NCI-H82 treated with DMSO at 0.1 percent for 48 hours (cell line): Measurements from ENCODE around the gene RFXANK.
"Not testable (repeated sequence)": the region's sequence is repeated elsewhere in the genome, so short reads cannot be mapped to it uniquely, and the experiment has no call there.

ENCODE experiments used
- DNase-seq: peaks from one replicate; lab custom pipeline; 2025; ENCODE audit not compliant: unreplicated experiment; lab: John Stamatoyannopoulos, UW

The RFXANK gene

DNA sequence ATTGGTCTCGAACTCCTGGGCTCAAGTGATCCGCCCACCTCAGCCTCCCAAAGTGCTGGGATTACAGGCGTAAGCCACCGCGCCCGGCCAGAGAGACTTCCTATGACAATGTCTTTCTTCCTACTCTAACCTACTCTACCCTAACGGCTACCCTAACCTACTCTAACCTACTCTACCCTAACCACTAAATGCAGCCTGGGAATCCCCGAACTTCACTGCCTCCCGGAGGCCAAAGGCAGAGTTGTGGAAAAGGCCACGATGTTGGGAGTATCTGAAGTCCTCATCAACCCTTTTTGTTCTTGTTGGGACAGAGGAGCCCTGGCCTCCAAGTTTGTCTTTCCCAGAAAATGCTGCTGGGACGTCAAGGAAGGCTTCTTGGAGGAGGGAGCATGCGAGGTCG lies 12.1 kb downstream of the RFXANK start:
- DNase-seq = no peak

DNA sequence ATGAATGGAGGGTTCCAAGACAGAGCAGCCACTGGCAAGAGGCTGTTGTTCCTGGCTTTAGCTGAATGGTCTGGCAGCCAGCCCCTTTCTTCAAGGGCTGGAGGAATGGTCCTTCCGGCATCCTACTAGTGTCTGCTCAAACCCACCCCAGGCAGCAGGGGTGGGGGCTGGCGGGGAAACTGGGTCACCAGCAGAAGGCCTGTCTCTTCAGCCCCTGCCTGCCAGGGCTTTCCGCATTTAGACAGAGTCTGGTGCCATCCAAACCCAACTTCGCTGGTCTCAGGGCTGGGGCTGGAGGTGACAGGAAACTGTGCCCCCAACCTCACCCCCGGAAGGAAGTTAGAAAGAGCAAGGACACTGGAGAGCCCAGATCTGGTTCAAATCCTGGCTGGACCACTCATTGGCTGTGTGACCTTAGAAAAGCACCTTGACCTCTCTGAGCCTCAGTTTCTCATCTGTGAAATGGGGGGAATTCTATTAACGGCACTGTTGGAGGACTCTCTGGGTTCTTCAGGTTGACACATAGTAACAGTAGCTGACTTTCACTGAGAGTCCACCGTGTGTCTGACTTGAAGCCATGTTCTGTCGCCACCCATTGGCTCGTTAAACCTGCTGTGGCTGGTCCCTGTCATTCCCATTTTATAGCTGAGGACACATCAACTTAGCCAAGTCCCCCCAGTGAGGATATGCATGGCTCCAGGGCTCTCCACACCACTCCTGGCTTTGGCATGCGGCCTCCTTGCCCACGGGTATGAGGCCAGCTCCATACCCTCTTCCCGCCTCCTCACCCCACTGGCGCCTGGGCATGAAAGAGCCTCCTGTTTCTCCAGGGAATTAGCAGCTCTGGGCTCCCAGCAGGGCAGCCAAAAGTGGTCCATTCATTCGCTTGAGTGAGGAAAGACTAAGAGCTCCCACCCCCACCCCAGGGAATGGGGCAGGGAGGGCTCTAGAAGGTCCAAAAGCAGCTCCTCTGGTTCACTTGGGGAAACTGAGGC lies 13.7 kb downstream of the RFXANK start:
- DNase-seq = no peak

DNA sequence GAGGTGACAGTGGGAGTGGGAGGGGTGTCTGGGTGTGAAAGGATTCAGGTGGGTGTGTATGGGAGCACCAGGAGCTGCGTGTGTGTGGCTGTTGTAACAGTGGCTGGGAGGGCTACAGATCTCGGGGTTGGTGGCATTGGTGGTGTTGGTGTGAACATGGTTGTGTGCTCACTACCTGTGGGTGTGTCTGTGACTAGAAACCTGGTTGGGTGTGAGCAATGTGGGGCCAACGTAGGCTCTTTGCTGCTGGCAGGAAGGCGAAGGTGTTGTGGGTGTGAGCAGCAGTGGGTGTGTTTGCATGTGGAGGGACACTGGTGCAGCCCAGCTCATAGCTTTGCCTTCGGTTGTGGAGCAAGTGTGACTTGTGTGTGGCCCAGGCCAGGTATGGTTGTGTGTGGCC lies 14.9 kb downstream of the RFXANK start:
- DNase-seq = no peak

DNA sequence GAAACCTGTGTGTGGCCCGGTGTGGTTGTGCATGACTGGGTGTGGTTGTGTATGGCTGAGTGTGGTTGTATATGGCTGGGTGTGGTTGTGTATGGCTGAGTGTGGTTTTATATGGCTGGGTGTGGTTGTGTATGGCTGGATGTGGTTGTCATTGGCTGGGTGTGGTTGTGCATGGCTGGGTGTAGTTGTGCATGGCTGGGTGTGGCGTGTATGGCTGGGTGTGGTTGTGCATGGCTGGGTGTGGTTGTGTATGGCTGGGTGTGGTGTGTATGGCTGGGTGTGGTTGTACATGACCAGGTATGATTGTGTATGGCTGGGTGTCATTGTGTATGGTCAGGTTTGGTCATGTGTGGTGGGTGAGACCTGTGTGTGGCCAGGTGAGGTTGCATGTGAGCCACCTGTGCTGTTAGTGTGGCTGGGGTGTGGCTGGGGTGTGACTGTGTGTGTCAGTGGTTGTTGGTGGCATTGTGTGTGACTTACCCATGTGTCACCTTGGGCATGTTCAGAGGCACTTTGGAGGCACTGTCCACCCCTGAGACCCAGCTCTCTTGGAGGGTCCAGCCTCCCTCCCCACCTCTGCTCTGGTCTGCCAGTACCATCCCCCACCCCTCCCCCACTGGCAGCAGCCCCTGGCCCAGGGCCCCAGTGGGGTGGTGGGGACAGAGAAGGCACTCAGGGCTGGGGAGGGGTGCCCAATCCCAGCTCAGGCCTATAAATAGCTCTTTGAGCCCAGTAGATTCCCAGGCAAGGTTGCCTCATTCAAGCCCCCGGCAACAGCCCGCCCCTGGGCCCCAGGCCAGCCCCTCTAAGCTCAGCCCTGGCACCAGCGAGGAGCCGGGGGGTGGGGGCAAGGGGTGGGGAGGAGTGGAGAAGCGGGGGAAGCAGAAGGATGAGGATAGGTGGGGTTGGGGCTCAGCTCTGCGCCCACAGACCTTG lies 15.8 kb downstream of the RFXANK start:
- DNase-seq = no peak

DNA sequence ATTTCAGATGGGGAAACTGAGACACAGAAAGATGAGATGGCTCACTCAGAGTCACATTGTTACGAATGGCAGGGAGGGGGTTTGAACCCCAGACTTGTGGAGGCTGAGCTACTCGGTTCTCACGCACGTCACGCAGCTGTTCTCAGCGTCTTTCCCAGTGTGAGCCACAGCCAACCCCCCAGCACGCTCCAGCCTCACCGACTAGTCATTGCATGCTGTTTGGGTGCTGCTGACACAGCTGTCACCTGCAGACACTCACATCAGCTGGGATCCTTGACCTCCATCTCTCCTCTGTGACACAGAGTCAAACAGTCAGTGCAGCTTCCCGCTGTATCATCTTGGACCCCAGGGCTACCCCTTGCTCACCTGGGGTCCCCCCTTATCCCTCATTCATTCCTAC lies 17.3 kb downstream of the RFXANK start:
- no peak for DNase-seq

DNA sequence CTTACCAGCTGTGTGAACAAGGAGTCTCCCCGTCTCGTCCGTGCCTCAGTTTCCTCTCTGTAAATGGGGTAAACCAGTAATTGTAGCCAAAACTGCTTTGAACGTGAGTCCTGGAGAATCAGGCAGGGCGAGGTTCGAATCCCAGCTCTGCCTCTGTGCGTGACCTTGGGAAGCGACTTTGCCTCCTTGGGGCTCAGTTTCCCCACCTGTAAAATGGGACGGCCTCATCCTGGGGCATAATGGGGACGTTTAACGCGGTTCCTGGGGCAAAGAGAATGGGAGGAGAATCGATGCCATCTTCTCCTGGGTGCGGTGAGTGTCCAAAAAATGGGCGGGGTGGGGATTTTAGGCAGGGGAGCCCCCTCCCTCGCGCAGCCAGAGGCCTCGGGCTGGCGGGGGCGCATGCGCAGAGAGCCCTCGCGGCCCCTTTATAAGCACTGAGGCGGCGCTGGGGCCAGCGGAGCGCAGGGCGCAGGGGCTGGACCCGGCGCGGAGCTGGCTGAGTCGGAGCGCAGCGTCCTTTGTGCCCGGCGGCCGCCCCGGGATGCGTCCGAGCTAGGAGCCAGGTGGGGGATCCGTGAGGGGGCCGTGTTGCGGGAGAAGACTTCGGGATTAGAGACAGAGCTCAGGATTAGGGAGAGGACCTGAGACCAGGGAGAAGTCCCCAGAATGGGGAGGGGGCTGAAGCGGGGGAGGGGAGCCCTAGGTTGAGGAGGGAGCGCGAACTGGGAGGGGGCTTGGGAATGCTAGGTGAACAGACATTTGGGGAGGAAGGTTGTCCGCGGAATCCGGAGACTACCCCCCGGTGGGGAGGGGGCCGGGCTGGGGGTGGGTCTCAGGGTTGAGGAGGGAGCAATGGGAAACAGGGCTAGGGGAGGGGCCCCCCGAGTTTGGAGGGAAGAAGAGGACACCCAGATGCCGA lies 19.7 kb downstream of the RFXANK start, which contains the start of gene NCAN:
TSS of gene NCAN (plus strand) at position 460 of the 922 bp plus-strand sequence. CDS start 4,996 bp downstream, outside the sequence.
- DNase-seq = no peak

DNA sequence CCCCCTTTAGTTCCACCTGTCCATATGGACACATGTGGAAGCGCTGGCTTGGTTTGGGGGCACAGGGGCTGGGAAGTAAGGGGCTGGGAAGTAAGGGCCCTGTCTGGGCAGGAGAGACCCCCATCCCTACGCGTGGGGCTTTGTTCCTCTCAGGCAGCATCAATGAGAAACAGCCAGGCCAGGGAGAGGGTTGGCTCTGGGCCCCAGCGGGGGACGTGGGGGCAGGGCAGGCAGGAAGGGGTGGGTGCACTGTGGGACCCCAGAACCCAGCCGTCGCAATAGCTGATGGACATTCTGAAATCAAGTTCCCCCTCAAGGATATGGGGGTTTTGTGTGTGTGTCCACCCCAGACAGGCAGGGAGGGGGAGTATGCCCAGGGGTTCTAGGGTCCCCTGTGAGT lies 20.9 kb downstream of the RFXANK start:
- DNase-seq = no peak

DNA sequence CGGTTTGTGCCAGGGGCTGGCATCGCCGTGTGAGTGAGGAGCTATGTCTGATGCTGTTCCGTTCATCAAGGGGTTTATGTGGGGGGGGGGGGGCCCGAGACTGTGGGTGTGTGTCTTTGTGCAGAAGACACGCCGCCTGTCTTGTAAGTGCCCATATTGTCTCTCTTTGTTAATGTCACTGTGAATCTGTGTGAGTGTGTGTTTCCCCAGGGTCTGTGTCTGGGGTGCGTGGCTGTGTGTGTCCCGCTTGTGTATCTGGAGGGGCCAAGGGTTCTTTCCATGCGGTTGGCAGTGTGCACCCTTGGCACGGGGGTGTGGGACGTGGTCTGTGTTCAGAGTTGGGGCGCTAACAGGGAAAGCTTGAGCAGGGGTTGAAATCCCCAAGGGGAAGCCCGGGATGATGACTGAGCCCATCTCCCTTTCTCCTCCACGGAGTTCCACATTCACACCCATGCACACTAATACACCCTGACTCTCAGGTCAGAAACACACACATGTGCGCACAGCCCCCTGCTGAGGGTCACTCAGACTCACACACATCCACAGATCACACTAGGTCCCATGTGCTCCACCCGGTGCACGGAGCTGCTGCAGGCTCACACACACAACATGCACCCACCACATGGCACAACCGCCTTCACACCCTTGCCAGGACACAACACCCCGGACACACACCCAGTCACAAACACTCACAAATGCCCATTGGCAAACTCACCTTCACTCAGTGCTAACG lies 21.5 kb downstream of the RFXANK start:
- DNase-seq = no peak

DNA sequence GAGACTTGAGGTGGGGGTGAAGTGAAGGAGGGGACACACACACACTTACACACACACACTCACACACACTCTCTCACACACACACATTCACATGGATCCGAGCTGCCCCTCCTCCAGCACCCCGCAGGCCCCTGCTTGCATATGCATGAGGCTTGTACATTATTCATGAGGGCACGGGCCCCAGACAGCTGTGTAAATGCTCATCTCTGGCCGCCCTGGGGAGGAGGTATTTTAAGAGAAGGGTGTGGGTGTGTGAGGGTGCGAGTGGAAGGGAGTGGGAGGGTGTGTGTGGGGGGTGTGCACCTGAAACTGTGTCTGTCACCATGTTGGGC lies 22.1 kb downstream of the RFXANK start:
- DNase-seq = no peak

DNA sequence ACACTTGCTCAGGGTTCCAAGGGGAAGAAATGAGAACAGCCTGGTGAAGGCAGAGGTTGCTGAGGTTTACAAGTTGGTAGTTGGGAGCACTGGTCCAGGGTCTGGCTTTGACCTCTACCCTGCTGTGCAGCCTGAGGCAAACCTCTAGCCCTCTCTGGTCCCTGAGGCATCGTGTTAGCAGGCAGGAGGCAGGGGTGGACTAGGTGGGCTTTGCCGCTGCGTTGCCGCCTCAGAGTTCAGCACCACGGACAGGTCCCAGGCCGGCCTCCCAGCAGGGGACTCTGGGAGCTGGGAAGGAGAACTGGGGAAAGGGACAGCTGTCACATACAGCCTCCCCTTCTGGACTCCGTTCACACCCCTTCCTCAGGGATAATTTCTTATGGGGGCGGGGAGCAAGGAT lies 22.8 kb downstream of the RFXANK start:
- no peak for DNase-seq

DNA sequence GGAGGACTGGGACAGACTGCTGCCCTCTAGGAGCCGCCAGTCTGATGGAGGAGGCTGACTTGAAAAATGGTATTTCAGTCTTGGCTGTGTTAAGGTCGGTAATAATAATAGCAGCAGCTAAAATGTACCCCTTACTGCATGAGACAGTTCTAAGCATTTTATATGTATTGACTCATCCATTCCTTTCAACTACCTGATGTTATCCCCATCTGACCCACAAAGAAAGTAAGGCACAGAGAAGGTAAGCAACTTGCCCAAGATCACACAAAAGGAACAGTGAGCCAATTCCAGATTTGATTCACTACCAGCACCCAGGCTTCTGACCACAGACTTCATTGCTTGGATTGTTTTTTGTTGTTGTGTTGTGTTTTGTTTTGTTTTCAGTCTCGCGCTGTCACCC lies 23.7 kb downstream of the RFXANK start:
- no peak for DNase-seq

DNA sequence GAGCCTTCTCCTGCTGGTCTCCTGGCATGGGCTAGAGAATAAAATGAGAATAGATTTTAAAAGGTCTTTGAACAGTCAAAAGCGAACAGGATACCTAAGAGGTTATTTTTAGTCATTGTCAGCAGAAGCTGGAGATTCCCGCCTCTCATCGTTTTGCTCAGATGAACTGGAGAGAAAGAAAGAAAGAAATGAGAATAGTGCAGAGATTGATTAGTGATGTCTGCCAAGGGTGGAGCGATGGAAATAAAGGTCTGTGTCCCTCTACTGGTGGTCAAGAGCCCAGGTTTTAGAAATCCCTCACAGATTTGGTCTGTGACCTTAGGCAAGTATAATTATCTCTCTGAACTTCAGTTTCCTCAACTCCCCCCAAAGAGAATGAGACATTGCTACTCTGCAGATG lies 25.0 kb downstream of the RFXANK start:
- DNase-seq = no peak

DNA sequence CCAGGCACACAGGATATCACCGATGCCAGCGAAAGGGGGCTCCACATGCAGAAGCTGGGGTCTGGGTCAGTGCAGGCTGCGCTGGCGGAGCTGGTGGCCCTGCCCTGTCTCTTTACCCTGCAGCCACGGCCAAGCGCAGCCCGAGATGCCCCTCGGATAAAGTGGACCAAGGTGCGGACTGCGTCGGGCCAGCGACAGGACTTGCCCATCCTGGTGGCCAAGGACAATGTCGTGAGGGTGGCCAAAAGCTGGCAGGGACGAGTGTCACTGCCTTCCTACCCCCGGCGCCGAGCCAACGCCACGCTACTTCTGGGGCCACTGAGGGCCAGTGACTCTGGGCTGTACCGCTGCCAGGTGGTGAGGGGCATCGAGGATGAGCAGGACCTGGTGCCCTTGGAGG lies 26.9 kb downstream of the RFXANK start:
- no peak for DNase-seq

DNA sequence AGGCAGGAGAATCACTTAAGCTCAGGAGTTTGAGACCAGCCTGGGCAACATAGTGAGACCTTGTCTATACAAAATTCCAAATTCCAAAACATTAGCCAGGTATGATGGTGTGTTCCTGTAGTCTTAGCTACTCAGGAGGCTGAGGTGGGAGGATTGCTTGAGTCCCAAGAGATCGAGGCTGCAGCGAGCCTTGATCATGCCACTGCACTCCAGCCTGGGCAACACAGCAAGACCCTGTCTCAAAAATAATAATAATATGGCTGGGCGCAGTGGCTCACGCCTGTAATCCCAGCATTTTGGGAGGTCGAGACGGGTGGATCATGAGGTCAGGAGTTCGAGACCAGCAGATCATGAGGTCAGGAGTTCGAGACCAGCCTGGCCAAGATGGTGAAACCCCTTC lies 28.9 kb downstream of the RFXANK start:
- DNase-seq = not testable (repeated sequence)

DNA sequence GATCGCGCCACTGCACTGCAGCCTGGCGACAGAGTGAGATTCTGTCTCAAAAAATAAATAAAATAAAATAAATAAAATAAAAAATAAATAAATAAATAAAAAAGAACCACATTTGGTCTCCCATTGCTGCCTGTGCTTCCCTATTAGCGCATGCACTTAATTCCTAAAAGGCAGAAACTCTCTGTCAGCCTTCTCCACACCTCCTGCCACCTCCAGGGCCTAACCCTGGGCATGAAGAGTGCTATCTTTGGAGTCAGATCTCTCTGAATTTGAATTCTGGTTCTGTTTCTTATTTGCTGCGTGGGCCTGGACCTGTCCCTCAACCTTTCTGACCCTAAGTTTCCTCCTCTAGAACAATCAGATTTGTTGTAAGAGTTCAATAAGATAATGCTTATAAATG lies 31.0 kb downstream of the RFXANK start:
- no peak for DNase-seq

DNA sequence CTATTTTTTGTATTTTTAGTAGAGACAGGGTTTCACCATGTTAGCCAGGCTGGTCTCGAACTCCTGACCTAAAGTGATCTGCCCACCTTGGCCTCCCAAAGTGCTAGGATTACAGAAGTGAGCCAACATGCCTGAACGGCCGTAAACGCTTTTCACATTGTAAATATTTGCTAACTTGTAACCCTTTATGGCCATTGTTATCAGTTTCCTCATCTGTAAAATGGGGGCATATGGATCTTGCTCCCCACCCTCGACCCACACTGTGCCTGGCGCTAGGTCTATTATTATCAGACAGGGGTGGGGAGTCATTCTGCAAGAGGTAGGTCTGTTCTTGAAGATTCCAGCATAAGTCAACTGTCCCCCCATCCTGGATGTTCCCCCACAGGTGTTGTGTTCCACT lies 31.6 kb downstream of the RFXANK start:
- no peak for DNase-seq

DNA sequence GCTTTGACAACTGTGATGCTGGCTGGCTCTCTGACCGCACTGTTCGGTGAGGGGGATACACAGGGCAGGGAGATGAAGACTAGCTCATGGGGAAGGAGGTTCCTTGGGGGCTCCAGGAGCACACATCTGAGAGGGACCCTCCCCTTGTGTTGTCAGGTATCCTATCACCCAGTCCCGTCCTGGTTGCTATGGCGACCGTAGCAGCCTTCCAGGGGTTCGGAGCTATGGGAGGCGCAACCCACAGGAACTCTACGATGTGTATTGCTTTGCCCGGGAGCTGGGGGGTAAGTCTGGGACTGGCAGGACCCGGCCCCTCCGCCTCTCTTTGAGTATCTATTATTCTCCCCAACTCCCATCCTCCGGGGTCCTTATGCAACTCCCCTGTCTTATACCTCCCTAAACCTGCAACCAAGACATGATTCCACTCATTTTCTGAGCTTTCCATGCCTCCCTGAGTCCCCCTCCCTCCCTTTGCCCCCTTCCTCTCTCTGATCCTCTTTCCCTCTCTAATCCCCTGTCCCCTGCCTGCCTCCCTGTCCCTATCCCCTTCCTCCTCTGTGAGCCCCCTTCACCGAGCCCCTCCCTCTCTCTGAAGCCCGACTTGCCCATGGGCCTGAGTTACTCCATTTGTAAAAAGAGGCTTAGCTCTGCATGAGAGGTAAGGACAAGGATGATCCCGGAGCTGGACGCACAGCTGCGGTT lies 32.2 kb downstream of the RFXANK start:
- peak; percentile 75 for DNase-seq

DNA sequence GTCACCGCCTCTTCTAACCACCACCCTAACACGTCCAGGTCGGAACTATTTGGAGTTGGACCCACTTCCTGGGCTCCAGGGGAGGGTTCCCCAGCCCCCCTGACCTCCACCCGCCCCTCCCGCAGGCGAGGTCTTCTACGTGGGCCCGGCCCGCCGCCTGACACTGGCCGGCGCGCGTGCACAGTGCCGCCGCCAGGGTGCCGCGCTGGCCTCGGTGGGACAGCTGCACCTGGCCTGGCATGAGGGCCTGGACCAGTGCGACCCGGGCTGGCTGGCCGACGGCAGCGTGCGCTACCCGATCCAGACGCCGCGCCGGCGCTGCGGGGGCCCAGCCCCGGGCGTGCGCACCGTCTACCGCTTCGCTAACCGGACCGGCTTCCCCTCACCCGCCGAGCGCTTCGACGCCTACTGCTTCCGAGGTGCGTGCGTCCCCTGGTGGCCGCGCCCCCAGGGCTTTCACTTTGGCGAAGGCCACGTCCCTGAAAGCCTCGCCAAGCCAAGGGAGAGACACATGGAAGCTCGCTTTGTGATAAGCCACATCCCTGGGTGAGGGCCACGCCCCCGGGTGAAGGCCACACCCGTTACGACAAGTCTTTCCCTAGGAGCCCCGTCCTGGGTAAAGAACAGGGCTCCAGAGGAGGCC lies 32.9 kb downstream of the RFXANK start:
- peak; percentile 90 for DNase-seq

DNA sequence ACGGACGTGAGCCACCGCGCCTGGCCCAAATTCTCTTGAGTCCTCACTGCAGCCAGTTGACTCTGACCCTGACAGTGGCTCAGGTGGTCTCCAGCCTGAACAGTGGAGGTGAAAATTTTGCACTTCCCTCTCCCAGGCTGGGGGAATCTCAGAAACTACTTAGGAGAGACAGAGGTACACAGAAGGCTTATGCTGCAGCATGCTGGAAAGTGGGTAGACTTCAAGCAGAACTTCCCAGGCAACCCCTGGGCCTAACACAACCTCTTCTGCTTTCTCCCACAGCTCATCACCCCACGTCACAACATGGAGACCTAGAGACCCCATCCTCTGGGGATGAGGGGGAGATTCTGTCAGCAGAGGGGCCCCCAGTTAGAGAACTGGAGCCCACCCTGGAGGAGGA lies 34.1 kb downstream of the RFXANK start:
- DNase-seq = no peak
